ENCODE data around the gene PCDHGA7.
"Not testable (repeated sequence)": the region's sequence is repeated elsewhere in the genome, so short reads cannot be mapped to it uniquely, and the experiment has no call there.

- TF ChIP-seq CTCF (IDR thresholded peaks at IDR 0.05 in 8 of 11, conservative IDR thresholded peaks at IDR 0.05 in 3 of 11); POLR2AphosphoS5 (IDR thresholded peaks at IDR 0.05): not testable (repeated sequence)
These were observed 41.7 kb upstream of the PCDHGA7 start for GRCh38 chr5:141340781-141341354.

Measured in spleen (tissue), 7 donors.